Measurements from ENCODE around the gene EHD3.

Gene EHD3

DNA sequence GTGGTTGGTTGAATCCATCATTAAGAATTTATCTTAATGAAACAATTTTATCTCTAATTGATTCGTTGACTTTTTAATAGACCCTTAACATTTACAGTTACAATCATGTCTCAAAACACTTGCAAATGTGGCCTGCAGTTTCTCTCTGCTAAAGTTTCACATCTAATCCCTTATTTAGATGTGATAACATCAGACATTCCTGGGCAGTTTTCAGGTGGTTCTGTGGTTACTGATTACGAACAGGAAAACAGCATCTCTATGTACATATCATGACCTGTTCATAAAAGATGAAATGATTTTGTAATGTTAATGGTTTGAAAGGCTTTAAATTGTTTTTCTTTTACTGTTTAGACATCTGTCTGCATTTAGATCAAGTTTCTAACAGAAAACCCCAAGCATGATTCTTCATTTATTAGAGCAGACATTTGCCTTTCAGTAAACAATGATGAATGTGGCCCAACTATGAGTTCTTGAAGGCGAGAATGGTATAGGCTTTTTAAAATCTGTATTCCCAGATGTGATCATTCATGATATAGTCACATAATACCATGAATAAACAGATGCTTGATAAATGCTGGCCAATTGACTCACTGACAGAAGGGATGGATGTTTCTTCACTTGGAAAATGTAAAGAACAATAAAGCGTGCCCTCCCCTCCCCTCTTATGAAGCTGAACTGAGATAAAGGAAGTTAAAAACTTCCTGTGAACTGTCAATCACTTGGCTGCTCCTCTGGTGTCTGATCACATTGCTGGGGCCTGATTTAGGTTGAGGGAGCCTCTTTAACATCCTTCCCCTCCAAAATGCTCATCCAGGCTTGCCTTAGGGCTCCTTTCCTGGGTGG lies 20.1 kb upstream of the EHD3 start:
- no peak for DNase-seq (ENCODE audit: low spot score)

DNA sequence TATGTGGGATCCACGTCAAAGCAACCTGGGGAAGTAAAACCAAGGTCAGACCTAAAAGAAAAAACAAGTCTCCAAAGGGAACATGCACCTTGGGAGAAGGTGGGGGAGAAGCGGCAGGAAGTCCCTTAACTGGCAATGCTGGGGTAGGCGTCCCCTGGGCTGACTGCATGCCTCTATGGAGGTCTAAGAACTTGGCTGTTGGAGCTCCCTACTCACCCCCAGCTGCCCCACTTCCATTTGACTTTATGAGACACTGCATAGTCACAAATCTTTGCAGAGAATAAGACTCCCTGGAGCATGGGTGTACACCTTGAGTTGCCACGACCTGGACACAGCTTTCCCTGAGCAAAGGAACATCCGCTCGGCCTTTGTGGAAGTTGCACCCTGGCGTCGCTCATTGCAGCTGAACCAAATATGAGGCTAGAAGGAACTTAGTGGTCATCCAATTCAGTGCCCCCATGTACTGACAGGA lies 19.5 kb upstream of the EHD3 start:
- no peak for DNase-seq (ENCODE audit: low spot score)

DNA sequence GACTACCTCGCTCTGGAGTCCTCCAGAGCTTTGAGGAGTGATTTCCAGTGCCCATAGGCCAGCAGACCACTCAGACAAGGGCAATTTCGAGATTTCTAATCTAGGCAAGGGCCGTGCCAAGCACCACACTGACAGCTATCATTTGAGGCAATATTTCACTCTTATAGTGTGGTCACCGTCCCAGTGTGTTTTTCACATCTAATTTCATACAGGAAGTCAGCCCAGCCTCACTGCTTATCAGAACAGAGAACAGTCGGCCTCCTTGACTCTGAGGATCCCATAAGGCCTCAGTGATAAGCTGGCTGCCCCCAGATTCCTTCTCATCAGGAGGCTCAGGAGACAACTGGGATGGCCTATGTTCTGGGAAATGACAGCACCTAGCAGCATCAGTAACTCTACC lies 17.2 kb upstream of the EHD3 start:
- no peak for DNase-seq (ENCODE audit: low spot score)

DNA sequence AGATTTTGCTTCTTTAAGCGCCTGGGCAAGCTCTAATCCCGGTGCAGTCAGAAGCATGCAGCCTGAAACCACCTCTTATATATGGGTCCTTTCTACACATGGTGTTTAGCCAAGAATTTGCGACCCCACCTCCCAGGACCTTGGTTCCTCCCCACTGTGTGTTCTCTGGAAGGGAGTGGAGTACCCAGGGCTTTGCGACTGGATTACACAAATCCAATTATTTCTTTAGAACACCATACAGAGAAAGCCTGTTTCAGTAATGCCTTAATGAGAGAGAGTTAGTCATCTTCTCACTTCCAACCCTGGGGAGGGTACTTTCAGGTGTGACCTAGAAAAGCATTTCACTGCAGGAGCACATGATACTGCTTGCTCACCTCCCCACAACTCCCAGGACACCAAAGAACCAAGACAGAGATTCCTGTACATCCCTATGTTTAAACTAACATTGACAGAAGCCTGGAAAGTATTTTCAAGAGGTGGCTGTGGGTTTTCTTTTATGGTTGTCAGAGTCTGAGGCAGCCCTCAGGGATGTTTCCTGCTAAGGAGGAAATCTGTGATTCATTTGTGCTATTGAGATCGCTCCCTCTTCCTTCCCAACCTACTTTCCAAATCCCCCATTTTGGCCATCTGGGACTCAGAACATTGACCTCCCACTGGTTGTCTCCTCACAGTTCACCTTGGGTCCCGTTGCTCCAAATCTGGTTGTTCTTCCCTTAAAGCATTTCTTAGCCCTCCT lies 16.3 kb upstream of the EHD3 start, which contains the start of gene CAPN14:
Gene CAPN14 (minus strand): TSS at position 51 of the 736 bp plus-strand sequence. CDS start 12,068 bp downstream, outside the sequence.
- no peak for DNase-seq (ENCODE audit: low spot score)

DNA sequence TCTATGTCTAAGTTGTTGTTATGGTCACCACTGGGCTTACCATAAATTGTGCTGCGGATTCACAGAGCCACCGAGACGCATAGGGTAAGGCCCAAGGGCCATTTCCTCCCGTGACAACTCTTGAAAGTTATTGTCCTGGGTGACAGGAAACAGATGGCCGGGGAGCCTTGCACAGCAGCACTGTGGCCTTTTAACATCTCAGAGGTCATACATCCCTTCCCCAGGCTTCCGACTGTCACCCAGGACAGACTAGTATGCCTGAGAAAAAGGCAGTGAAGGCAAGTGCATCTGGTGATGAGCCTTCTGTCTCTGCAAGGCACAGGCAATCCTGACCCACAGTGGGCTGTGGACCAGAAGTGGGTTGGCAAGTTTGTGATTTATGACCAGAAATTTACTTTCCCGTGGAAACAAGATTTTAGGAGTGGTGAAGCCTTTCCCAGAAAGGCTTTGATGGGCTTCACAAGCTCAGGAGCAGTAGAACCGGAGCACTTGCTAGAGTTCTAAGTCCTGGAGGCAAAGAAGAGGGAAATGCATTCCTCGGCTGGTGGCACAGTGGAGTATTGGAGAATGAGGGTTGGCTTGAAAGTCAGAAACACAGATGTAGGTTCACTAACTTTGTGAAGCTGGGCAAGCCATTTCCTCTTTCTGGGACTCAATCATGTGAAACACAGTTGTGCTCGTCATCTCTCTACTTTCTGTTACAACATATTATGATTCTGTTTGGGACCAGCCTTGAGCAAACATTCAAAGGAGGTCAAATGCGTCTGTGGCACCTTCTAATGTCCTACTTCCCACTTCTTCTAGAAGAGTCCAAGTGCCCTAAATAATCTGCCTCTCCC lies 14.6 kb upstream of the EHD3 start:
- DNase-seq (ENCODE audit: low spot score): no peak

DNA sequence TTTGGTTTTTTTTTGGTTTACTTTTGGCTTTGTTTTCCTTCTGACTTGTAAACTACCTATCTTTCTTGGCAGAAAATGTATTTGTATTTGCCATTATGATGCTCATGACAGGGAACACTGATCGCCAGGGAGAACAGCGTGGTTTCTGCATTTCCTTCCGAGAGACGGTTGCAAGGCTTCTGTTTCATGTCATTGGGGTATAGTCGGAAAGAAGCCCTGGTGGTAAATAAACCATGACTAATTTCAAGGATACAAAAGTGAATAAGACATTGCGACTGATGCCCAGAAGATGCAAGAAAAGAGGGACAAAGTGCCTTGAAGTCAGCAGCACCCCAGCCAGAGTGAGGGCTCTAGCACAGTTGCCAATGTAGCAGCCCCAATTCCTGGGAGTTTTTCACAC lies 12.4 kb upstream of the EHD3 start:
- no peak for DNase-seq (ENCODE audit: low spot score)

DNA sequence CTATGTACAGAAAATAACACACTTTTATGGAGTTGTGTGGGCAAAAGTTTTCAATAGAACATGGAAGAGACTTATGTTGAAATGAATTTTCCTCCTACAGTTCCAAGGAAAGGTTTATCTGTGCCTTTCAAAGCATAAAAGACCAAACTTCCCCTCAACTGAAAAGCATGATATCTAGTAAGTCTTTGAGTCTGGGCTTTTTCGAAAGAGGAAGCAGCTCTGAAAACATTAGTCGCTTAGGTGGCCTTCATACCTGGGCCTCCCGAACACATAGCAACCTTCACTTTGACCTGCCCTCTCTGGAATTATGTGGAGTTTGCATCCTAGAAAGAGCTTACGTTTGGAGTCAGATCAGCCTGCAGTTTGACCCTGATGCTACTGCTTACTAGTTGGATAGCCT lies 11.9 kb upstream of the EHD3 start:
- DNase-seq (ENCODE audit: low spot score): no peak

DNA sequence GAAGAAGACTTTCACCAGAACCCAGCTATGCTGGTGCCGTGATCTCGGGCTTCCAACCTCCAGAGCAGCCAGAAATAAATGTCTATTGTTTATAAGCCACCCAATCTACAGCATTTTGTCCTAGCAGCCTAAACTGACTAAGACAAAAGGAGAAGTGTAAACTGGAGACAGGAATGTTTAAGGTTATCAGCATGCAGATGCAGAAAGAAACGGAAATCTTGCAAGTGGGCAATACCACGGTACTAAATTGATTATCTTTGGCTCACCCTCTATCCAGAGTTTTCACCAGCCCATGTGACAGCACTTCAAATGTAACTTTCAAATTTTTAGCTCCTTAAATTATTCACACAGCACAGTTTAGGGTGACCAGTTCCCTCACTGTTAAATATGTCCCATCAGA lies 10.9 kb upstream of the EHD3 start:
- DNase-seq (ENCODE audit: low spot score): no peak

DNA sequence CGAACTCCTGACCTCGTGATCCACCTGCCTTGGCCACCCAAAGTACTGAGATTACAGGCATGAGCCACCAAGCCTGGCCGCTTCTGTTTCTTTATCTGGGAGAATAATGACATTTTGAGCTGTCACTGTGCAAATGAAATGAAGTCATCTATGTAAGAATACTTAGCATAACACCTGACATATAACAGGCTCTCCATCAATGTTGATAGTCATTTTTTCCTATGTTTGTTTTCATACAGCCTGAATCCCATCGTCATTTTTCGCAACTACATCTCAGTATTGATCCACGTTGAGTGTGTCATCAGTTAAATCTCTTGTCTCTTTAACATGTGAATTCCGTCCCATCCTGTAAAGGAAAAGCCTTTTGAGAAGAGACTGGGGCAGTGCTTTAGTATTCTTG lies 10.2 kb upstream of the EHD3 start:
- DNase-seq (ENCODE audit: low spot score): no peak

DNA sequence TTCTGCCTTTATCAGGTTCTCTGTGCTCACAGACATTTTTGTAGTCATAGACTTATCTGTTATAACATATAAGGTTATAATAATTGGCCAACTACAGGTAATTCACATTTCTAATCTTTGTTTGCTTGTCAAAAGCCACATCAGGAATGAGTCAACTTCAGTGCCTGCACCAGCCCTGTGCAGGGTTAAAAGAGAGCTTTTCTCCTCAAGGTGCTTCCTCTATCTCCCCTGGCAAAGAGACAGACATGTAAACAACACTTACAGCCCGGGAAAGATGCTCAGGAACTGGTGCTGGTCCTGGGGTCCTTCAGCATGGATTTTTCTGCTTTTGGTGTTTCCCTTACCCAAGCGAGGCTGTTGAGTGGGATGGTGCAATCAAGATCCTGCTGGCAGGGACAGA lies 7.7 kb upstream of the EHD3 start:
- no peak for DNase-seq (ENCODE audit: low spot score)

DNA sequence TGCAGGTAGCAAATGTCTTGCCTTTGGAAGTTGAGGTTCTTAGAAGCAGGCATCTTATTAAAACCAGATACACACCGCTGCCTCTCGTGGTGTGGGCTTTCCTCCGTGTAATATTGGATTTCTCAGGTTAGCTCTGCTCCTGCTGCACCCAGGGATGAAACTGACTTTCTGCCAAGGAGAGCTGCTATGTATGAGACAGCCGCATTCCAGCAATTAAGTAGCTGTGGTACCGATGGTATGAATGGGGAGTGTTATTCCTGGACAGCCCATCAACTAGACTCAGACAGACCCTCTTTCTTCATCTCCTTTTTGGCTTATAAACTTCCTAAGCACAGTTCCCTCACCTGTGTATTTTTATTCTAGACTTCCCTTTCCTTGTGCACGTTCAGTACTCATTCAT lies 6.8 kb upstream of the EHD3 start:
- no peak for DNase-seq (ENCODE audit: low spot score)

DNA sequence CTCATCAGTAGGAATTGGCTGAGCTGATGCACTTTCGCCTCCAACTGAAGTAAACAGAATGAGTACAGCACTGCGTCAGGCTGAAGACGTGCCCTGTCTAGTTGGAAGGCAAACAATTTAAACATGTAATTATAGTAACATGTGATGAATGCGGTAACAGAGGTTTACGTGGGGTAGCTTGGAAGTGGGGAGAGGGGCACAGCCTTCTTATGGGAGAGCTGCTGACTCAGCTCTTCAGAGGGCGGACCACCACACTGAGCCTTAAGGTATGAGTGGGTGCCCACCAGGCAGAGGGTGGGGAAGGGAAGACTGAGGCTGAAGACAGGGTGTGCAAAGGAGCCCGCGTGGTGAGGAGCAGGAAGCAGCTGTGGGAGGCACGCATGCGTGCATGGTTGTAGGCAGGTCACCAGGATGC lies 6.2 kb upstream of the EHD3 start:
- DNase-seq (ENCODE audit: low spot score): no peak

DNA sequence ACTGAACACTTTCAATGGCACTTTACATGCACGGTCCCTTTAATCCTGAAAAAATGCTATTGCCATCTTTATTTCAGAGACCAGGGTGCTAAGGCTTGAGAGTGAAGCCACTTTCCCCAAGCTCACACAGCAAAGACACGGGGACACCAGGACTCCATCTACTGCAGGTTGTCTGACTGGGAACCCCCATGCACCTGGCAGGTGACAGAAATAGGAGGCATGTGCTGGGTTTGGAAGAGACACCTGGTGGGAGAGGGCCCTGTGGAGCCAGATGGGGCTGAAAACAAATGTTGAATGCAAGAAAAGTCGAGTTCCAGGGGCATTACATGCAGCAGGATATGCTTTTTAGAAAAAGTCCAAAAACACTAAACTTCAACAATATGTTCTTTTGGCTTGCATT lies 5.2 kb upstream of the EHD3 start:
- DNase-seq (ENCODE audit: low spot score): no peak

DNA sequence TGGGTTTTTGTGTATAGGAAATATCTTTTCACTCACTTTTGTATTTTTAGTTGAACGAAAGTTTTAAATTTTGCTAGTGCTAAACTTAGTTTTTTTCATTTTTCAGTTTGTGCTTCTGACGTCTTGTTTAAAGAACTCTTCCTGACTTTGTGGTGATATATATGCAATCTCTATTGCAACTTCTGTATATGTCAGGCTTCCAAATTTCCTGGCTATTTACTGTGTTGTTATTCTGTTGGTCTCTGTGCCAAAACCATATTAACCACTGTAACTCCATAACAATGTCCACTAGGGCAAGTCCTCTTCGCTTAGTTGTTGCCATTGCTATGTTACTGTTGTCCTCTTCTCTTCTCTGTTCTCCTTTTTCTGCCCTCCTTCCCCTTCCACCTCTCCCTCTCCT lies 3.2 kb upstream of the EHD3 start:
- DNase-seq (ENCODE audit: low spot score): no peak

DNA sequence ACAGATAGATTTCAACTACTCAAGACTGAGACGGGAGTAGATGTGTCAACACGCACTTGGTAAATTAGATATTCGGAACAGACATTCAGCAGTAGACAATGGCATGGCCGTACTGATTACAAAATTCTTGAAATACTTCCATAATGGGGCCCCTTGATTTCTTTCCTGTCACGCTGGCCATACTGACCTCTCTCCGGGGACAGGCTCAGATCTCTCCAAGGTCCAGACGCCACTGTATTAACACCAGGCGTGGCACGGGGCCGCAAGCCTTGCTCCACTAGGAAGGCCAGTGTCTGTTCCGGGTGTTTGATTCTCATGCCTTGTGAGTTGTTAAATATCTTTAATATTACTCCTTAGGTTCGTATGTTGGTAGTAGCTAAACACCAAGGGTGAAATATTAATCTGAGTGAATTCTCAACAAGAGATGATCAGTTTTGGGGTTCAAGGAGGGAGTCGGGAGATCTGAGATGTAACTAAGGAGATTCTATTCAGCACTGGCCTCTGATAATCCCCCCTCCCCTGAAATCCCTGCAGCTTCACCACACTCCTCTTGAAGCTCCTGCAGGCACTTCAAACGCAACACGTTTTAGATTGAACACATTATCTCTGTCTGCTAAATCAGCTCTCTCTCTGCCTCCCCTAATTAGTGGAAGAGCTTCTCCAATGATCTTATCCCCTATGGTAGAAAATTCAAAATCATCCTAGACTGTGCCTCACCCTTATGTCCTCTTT lies 2.2 kb upstream of the EHD3 start:
- DNase-seq (ENCODE audit: low spot score): no peak

DNA sequence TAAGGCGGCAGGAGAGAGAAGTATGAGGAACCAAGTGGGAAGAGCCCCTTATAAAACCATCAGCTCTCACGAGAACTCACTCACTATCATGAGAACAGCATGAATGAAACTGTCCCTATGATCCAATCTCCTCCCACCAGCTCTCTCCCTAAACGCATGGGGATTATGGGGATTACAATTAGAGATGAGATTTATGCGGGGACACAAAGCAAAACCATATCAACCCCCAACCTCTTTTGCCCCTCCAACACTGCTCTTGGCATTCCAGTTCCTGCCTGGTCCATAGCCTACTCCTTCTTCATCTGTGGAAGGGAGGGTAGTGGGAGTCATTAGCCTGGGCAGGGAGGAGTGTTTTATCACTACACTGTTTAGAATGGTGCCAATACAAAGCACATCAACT lies 1.4 kb upstream of the EHD3 start:
- DNase-seq (ENCODE audit: low spot score): no peak

DNA sequence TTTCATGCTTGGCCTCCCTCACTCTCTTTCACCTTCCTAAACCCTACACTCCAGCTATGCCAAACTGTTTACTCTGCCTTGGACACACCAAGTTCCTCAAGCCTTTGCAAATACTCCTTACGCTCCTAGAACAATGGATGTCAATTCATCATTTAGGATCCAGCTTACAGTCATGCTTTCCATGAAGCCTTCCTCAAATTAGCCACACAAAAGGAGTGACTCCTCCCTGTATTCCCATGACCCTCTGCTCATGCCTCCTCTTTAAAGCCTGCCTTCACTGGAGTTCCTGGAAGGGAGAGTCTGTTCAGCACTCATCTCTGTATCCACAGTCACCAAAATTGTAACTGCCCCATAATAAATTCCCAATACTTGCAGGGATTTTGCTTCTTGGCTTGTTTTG lies 721 bp upstream of the EHD3 start:
- no peak for DNase-seq (ENCODE audit: low spot score)

DNA sequence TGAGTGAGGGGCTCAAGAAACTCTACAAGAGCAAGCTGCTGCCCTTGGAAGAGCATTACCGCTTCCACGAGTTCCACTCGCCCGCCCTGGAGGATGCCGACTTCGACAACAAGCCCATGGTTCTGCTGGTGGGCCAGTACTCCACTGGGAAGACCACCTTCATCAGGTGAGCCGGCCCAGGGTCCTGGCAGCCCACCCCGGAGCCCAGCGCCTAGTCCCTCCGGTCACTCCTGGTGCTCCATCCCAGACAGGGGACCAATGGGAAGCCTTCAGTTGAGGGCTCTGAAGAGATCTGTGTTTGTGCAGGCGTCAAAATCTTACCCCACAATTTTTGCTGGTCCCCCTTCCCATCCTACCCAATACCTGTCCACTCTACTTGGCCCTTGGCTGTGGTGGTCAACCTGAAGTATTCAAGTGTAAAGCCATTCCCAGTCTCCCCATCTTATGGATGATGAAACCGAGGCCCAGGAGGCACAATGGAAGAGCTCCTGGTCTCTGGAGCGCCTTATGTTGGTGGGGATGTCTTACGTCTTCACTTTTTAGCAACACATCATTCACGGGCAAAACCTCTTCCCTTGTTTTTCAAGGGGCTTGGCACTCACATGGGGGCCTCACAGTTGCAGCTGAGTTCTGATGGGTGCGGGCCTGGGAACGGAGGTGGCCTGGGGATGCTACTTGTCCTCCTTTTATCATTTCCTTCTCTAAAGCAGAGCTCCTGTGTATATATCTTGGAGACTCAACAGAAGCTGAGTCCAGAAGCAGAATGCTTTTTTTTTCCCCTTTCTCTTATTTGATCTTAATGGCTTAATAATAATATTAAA lies 941 bp downstream of the EHD3 start:
- no peak for DNase-seq (ENCODE audit: low spot score)

DNA sequence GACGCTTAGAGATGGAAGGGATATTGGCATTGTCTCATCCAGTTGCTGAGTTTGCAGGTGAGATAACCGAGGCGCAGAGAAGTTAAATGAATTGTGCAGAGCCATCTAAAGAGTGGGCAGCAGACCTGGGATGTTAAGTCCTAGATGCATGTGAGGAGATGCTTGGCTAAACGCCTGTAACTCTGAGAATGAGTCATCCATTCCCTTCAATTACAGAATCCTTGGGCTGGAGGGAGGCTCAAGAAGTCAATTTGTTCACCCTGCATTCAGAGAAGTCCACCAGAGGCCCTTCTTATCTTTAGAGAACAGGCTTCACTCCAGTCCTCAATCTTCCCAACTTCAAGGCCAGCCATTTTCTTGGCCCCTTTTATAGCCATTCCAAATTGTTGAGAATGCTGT lies 1.6 kb downstream of the EHD3 start:
- no peak for DNase-seq (ENCODE audit: low spot score)

DNA sequence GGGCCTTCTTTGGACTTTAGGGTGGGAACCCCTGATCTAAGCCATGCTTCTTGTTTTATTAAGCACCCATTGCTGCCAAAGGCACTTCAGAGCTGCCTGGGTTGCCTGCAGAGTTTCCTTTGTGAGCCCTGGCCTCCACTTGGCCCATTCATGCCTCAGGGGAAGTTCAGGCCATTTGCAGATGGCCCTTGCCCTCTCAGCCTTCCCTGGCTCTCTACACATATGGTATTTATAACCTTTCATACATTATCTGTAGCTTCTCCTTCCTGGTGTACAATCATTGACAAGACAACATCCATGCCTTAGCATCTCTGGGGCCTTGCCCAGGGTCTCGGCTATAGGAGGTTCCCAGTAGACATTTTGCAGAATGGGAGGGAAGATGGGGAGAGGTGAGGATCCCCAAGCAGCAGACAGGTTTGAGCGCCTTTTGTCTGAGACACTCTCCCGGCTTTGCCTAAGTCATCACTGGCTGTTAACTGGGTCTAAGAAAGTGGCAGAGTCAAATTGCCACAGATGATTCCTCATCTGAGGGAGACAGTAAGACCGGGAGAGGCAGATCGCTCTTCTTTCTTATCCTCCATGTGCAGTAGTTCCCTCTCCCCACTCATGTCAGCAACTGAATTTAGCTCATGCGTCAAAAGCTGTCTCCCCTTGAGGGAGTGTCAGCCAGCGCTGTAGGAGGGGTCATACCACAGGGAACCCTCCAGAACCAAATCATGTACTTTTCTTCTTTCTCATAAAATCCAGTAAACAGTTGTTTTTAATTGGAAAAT lies 2.7 kb downstream of the EHD3 start:
- DNase-seq (ENCODE audit: low spot score): no peak

All from globus pallidus (tissue), 1 donor.